CD4-positive, alpha-beta T cell treated with Interleukin-4 for 1 hour (primary cell): ENCODE measurements around the gene TNFRSF8.

ENCODE experiments used
- DNase-seq, 2 donors: peaks; one replicate each; pipeline ENCODE4 v3.0.0-alpha.2; 2020 to 2022

The TNFRSF8 gene

DNA sequence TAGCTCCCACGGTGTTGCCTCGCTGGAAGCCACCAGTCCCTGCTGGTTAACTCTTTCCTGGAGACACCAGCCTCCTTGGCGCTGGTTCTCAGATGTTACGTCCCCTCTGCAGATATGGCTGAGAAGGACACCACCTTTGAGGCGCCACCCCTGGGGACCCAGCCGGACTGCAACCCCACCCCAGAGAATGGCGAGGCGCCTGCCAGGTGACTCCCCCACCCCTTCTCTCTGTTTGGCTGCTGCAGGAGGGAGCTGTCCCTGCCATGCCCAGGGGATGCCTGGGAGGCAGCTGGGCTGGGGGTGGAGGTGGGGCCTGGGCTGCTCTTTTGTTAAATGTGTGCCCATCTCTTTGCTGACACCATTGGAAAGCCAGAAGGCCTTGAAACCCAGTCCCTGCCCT lies 60.1 kb downstream of the TNFRSF8 start:
- no peak for DNase-seq

DNA sequence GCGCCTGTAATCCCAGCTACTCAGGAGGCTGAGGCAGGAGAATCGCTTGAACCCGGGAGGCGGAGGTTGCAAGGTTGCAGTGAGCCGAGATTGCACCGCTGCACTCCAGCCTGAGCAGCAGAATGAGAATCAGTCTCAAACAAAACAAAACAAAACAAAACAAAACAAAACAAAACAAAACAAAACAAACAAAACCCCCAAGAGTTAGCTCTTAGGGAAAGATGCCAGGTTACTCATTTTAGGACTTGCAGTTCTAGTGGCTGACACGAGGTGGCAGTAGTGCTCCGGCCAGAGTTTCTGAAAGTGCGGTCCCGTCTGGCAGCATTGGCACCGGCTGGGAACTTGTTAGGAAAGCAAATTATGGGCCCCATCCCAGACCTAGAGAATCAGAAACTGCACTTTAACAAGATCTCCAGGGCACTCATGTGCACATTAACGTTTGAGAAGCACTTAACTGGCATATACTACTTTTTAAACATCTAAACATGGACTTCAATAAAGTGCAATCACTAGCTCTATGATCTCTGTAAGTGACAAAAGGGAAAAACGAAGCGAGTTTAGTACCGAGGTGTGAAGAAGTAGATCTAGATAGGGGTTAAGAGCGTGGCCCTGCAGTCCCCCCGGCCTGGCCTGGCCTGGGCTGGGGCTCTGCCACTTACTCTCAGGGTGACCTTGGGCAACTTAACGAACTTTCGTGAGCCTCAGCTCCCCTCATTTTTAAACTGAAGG lies 61.8 kb downstream of the TNFRSF8 start:
- DNase-seq = peak; percentile 81 to 83

DNA sequence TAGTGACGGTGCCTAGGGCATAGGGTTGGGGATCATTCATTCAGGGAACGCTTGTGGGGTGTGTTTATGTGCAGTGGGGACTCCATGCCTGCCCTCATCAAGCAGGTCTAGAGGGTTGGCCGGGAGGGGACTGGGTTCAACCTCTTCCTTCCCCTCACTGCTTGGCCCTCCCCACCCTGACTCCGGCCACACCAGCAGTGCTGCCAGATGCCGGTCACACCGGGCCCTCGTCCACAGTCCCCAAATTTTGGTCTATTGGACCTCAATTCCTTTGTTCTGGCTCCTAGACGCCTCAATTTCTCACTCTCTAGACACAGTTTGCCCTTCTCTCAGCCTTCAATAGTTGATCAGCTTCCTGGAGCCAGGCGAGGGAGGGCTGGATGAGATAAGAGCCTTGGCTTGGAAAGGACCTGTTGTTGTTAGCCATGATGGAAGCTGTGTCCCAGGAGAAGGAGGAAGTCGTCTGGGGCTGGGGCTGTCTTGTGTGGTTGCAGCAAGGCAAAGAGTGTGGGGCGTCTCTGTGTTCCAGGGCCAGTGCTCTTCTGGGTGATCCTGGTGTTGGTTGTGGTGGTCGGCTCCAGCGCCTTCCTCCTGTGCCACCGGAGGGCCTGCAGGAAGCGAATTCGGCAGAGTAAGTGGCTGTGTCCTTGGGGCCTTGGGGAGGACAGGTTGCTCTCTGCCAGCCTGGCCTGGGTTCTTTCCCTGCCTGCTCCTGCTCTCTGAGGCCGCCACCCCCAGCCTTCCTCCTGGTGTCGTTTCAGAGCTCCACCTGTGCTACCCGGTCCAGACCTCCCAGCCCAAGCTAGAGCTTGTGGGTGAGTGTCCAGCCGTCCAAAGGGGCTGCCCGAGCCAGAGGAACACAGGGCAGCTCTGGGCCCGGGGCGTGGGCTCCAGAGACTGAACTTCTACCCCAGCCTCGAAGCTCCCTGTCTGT lies 62.6 kb downstream of the TNFRSF8 start:
- no peak for DNase-seq

DNA sequence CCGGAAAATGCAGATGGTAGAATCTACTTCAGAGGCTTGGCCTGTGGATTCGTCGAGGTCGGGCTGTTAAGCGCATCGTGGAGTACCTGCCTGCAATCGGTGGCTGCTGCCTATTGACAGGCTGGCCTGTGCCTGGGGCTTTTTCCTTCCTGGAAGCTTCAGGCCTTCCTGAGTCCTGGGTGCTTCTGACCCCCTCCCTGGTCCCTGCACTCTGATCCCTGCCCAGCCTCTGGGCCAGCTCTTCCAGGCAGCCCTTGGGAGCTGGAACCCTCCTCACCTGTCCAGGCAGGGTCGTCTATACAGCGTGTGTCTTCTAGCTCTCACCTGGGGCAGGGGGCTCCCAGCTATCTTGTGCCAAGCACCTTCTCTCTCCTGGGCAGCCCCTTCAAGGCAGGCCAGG lies 63.7 kb downstream of the TNFRSF8 start:
- no peak for DNase-seq

DNA sequence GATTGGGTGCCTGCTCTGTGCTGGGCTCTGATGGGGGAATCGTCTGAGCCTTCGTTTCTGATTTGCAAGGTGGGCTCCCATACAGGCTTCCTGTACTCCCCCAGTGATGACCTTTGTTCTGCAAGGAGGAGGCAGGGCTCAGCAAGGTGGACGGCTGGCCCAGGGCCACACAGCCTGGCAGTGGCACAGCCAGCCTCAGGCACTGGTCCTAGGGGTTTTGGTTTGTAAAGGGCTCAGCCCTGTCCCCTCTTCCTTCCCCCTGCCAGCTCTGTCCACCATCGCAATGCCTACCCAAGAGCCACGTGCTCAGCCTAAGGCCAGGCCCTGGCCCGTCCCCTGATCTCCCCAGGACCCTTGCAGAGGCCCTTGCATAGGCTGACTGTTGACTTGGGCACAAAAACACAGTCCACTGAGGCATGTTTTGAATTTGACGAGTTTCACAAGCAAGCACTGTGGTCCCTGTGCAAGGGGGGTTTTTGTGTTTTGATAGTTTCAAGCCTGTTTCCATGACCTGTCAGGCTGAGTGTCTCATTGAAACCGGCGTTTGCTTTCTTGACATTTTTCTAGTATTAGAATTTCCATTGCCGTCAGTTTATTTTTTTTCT lies 64.2 kb downstream of the TNFRSF8 start:
- no peak for DNase-seq

DNA sequence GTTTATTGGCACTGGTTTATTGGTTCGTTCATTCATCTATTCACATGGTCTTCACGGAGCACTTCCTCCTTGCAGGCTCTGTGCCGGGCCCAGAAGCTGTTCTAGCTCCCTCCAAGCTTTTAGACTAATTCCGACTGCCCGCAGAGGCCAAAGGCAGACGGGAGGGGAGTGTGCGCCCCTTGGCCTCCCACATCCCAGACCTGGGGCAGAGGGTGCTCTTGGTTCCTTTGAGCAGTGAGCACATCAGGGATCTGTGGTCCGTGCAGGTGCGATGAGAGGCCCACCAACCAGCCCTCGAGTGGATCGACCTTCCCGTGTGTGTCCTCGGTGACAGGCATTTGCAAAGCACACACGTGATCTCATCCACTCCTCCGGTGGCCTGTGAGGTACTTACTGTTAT lies 65.0 kb downstream of the TNFRSF8 start:
- DNase-seq = no peak

DNA sequence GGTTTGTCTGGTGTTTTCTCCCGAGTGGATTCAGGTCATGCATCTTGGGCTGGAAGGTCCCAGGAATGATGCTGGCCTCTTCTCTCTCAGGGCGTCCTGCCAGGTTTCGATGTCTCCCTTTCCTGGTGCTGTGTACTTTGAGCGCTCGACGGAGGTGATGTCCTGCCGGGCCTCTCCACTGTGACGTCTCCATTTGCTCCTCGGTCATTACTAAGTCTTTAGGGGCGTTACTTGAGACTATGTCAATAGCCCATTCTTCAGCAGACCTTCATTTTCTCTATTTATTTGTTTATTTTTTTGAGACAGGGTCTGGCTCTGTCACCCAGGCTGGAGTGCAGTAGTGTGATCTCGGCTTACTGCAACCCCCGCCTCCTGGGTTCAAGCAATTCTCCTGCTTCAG lies 66.5 kb downstream of the TNFRSF8 start:
- no peak for DNase-seq

DNA sequence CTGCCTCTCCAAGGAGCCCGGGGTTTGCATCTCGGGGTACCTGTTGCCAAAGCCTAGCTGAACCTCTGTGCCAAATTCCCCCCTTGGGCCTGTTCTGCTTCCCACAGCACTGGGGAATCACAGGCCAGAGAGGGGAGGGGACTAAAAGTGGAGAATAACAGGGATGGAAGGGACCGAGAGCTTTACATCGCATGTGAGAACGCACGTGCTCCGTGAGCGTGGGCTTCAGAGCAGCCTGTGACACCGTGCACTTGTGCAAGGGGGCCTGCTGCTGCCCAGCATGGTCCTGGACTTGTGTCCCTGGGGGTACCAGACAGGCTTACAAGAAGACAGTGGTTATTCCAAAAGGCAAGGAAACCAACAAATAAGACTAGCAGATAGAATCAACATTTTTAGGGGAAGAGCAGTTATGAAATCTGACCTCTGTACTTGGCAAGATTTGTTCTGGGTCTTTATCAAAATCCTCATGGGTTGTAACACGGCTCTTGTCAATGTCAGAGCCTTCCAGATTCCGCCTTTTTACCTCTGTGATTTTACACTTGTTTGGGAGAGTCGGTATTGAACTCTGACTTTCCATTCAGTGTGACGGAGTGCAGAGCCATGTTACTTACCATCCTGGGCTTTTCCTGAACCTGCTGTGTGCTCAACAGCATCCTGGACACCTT lies 67.5 kb downstream of the TNFRSF8 start:
- DNase-seq = no peak

DNA sequence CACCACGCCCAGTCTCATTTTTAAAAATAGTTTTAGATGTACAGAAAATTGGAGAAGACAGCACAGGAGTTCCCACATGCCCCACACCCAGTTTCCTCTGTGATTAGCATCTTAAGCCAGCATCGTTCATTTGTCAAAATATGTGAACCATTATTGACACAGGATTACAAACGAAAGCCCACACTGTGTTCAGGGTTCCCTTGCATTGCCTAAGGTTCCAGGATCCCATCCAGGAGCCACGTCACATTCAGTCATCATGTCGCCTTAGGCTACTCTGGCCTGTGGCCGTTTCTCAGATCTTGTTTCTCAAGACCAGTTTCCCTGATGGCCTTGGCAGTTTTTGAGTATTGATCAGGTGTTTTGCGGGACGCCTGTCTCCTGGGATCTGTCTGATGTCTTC lies 69.0 kb downstream of the TNFRSF8 start:
- DNase-seq = no peak

DNA sequence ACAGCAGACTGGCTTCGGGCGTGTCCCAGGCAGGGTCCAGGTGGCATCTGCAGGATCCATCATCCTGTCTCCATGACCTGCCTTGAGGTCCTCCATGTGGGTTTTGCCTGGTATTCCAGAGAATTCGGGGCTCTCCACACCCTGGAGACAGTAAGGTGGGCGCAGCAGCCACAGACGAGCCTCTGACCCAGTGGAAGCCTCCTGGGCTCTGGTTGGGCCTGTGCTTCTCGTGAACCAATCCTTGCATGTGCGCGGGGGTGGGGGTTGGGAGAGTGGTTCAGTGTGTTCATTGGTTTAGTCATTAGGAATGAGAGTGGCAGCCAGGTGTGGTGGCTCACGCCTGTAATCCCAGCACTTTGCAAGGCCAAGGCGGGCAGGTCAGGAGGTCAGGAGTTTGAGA lies 71.6 kb downstream of the TNFRSF8 start:
- no peak for DNase-seq

DNA sequence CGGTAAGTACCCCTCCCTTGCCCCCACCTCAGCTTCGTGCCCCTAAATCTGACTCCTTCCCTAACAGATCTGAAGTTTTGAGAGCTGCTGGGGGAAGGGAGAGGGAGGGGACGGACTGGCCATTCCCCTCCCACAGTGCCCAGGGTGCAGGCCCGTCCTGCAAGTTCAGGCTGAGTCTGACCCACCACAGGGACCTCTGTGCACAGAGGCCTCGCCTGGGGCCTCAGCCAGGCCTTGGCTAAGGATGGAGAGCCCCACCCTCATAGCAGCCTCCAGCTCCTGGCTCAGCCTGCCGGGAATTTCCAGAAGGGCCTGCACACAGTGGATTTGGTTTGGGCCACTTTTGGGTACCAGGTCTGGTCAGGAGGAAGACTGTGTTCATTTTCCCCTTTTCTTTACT lies 72.5 kb downstream of the TNFRSF8 start:
- DNase-seq = no peak

DNA sequence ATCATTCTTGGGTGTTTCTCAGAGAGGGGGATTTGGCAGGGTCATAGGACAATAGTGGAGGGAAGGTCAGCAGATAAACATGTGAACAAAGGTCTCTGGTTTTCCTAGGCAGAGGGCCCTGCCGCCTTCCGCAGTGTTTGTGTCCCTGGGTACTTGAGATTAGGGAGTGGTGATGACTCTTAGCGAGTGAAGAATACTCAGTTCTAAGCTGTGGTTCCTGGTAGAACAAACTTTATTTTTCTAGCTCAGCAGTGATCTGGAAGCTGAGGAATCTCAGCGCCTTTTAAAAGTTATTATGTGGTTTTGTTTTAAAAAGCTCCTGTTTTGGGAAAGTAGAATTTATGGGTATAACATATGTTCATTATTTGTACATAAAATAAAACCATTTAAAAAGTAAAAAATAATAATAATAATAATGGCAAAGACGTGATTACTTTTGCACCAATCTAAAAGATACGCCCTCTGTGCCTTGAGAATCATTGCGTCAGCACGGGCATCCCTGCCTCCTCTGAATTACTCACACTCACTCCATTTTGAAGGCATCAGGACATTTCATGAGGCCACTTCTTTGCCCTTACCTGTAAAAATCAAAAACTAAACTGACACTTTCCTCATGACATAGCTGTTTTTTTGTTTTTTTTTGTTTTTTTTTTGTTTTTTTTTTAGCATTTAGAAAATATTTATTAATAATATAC lies 74.0 kb downstream of the TNFRSF8 start:
- DNase-seq = no peak

DNA sequence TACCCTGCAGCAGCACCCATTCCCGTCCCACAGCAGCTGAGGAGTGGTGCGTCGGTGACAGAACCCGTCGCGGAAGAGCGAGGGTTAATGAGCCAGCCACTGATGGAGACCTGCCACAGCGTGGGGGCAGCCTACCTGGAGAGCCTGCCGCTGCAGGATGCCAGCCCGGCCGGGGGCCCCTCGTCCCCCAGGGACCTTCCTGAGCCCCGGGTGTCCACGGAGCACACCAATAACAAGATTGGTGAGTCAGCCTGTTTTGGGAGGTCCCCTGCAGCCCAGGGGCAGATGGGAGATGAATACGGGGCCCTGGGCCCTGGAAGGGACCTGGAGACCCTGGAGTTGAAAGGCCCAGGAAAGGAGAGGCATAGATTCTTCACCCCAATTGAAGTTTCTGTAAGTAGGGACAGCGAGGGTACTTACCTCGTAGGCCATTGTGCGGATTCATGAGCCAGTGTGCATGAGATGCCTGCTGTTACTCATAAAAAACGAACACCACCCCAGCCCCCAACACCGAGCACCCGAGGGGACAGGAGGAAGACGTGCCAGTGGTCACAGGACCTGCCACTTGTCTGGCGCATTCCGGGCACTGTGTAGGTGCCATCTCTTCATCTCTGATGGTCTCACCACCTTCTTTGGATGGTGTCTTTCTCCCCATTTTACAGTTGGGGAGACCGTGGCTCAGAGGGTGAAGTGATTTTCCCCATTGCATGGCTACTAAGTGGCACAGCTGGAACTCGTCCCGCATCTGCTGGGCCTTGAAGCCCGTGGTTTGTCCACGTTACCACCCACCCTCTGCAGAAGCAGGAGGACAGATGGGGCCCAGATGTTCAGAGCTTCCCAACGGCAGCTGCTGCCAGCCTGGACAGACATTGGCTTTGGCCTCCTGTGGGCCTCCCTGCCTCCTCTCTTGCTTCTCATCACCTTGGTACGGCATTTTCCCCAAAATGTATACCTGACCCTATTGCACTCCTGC lies 75.4 kb downstream of the TNFRSF8 start:
- DNase-seq = no peak

DNA sequence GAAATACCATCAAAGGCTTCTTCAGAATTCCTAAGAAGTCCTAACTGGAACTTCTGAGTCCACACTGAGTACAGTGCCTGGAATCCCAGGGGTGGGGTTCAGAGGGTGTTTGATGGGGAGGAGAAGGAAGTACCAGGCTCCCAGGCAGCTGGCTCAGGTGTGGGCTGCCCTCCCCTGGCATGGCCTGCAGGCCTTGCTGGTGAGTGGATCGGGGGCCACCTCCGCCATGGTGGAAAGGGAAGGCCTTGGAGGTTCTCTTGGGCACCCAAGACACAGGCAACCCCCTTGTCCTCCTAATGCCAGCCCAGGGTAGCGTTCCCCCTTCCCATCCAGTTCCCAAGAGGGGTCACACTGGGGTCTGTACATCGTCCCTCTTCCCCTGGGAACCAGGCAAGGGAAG lies 76.9 kb downstream of the TNFRSF8 start:
- no peak for DNase-seq

DNA sequence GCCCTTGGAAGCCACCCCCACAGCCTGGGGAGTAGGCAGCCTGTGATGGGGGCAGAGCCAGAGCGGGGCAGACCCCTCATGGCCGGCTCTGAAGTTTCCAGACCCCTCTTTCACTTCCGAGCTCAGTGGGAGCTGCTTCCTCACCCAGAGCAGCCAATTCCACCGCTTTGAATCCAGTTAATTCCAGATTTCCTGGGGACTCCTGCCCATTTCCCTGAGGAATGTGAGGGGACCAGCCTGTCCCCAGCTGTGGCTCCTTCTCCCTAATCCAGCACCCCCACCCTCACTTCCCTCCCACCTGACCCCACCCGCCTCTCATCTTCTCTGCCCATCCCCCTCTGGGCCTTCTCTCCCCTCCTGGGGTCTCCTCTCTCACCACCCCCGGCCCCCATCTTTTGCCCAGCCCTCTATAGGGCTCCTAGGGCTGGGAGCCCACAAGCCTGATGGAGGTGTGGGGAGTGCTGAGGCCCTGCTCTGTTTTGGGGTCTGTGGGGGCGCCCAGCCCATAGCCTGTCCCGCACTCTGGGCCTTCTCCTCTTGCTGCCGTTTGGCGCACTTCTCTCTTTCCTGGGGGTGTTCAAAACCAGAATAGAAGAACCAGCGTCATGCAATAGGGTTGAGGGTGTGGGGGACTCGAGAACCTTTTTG lies 77.5 kb downstream of the TNFRSF8 start:
- no peak for DNase-seq

DNA sequence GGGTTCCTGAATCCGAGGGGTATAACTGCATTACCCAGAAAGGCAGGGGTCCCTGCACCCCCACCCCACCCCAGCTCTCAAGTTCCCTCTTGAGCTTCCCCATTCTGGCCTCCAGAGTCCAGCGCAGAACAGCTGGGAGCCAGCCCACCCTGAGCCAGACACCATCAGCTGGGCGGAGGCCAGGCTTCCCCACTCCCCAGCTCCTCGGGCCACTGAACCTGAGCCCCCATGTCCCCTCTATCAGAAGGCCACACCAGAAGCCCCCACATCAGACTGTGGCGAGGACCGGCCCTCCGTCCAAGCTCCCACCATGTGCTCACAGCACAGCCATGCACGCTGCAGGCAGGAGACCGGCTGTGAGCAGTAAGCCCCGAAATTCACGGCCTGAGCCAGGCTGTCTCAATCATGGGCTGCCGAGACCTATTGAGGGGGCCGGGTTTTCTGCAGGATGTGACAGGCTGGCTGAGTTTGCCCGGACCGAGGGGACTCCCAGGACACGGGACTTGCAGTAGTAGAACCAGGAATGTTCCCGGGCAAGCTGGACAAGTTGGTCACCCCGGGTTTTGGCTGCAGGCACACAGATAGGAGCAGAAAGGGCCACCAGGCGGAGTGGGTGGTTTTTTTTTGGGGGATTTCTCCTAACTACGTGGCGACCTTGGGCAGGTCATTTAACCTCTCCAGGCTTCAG lies 78.2 kb downstream of the TNFRSF8 start:
- no peak for DNase-seq

DNA sequence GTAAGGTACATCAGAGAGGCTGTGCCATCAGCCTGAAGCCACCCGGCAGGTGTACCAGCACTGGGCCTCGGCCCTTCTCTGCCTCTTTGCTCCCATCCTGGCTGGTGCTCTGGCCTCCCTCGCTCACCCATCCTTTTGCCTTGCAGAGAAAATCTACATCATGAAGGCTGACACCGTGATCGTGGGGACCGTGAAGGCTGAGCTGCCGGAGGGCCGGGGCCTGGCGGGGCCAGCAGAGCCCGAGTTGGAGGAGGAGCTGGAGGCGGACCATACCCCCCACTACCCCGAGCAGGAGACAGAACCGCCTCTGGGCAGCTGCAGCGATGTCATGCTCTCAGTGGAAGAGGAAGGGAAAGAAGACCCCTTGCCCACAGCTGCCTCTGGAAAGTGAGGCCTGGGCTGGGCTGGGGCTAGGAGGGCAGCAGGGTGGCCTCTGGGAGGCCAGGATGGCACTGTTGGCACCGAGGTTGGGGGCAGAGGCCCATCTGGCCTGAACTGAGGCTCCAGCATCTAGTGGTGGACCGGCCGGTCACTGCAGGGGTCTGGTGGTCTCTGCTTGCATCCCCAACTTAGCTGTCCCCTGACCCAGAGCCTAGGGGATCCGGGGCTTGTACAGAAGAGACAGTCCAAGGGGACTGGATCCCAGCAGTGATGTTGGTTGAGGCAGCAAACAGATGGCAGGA lies 79.2 kb downstream of the TNFRSF8 start:
- DNase-seq = no peak

DNA sequence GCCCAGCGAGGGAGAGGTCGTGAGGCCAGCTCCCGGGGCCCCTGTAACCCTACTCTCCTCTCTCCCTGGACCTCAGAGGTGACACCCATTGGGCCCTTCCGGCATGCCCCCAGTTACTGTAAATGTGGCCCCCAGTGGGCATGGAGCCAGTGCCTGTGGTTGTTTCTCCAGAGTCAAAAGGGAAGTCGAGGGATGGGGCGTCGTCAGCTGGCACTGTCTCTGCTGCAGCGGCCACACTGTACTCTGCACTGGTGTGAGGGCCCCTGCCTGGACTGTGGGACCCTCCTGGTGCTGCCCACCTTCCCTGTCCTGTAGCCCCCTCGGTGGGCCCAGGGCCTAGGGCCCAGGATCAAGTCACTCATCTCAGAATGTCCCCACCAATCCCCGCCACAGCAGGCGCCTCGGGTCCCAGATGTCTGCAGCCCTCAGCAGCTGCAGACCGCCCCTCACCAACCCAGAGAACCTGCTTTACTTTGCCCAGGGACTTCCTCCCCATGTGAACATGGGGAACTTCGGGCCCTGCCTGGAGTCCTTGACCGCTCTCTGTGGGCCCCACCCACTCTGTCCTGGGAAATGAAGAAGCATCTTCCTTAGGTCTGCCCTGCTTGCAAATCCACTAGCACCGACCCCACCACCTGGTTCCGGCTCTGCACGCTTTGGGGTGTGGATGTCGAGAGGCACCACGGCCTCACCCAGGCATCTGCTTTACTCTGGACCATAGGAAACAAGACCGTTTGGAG lies 80.0 kb downstream of the TNFRSF8 start:
- peak in 1 of 2 donors; percentile 52 for DNase-seq

DNA sequence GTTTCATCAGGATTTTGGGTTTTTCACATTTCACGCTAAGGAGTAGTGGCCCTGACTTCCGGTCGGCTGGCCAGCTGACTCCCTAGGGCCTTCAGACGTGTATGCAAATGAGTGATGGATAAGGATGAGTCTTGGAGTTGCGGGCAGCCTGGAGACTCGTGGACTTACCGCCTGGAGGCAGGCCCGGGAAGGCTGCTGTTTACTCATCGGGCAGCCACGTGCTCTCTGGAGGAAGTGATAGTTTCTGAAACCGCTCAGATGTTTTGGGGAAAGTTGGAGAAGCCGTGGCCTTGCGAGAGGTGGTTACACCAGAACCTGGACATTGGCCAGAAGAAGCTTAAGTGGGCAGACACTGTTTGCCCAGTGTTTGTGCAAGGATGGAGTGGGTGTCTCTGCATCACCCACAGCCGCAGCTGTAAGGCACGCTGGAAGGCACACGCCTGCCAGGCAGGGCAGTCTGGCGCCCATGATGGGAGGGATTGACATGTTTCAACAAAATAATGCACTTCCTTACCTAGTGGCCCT lies 80.6 kb downstream of the TNFRSF8 start:
- peak; percentile 36 to 75 for DNase-seq
